ENCODE measurements around the gene NLK. TPM values are rescaled to one million over a fixed set of nuclear protein-coding genes. Genes with fewer than 3 reads are reported as not detected.

Gene NLK
- total RNA-seq, 6 donors from 2014 or later = 16.1 to 34.5 (median 19.9) TPM

DNA sequence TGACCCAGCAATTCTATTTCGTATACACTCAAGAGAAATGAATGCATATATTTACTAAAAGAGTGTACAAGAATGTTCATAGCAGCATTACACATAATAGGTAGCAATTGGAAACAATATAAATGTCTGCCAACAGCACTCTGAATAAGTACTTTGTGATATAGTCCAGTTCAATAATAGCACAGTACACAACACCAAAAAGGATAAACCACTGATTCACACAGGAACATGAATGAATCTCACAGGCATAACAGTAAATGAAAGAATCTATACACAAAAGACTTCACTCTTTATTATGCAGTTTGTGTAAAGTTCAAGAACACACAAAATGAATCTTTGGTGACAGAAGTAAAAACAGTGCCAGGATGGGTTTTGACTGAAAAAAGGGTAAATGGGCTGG, 86.3 kb downstream of the NLK start:
- WGBS, 2 donors = 92 to 94% methylated on average over 1 of the region's 1 CpG
- no peak overlapping the region for H3K27ac ChIP-seq
- TF ChIP-seq POLR2AphosphoS5 (IDR thresholded peaks at IDR 0.05) = no peak
- TF ChIP-seq POLR2A (IDR thresholded peaks at IDR 0.05) = no peak
- TF ChIP-seq, protein P1, sequence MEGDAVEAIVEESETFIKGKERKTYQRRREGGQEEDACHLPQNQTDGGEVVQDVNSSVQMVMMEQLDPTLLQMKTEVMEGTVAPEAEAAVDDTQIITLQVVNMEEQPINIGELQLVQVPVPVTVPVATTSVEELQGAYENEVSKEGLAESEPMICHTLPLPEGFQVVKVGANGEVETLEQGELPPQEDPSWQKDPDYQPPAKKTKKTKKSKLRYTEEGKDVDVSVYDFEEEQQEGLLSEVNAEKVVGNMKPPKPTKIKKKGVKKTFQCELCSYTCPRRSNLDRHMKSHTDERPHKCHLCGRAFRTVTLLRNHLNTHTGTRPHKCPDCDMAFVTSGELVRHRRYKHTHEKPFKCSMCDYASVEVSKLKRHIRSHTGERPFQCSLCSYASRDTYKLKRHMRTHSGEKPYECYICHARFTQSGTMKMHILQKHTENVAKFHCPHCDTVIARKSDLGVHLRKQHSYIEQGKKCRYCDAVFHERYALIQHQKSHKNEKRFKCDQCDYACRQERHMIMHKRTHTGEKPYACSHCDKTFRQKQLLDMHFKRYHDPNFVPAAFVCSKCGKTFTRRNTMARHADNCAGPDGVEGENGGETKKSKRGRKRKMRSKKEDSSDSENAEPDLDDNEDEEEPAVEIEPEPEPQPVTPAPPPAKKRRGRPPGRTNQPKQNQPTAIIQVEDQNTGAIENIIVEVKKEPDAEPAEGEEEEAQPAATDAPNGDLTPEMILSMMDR (IDR thresholded peaks at IDR 0.05) = no peak
- no peak for TF ChIP-seq EP300 (IDR thresholded peaks at IDR 0.05)
- no peak for DNase-seq
- no peak overlapping the region for H3K4me3 ChIP-seq
- H3K27me3 ChIP-seq = no peaks in the 10 kb centered on the region
- peaks cover 0 to 19% (median 1%) of the 10 kb centered on the region in 4 donors for H3K36me3 ChIP-seq
- H3K9me3 ChIP-seq = no peaks in the 10 kb centered on the region
- ATAC-seq (ENCODE audit: low FRiP score in 2 of 2) = no peak
- H3K4me1 ChIP-seq = no peaks in the 10 kb centered on the region

DNA sequence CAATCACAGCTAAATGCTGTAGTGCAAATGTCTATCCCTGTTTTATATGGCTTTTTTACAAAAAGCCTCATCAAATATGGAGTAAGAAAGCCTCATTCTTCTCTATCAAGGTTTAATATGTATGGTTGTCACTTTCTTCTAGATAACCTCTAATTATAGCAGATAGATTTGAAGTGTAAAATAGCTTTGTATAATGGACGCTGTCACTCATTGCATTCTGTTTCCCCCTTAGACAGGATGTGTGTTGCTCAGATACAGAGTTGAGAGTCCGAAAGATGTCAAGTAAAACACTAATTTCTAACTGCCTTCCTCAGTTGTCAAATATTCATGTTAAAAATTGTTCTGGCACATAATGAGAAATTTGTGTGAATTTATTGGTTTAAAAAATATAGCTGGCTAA, 88.0 kb downstream of the NLK start:
- Histone ChIP-seq H3K27ac (no peak overlapping the region), H3K36me3 (peaks cover 0 to 16% (median 0%) of the 10 kb centered on the region in 4 donors), H3K9me3 (no peaks in the 10 kb centered on the region), H3K4me3 (no peak overlapping the region), H3K4me1 (no peaks in the 10 kb centered on the region), H3K27me3 (no peaks in the 10 kb centered on the region)
- WGBS, 2 donors = 86 to 94% methylated on average over 2 of the region's 2 CpGs
- ATAC-seq (ENCODE audit: low FRiP score in 2 of 2) (no peak), DNase-seq (no peak)
- TF ChIP-seq POLR2AphosphoS5 (IDR thresholded peaks at IDR 0.05) = no peak
- no peak for TF ChIP-seq EP300 (IDR thresholded peaks at IDR 0.05)
- TF ChIP-seq POLR2A (IDR thresholded peaks at IDR 0.05) = no peak
- TF ChIP-seq, protein P1 (IDR thresholded peaks at IDR 0.05) = no peak

DNA sequence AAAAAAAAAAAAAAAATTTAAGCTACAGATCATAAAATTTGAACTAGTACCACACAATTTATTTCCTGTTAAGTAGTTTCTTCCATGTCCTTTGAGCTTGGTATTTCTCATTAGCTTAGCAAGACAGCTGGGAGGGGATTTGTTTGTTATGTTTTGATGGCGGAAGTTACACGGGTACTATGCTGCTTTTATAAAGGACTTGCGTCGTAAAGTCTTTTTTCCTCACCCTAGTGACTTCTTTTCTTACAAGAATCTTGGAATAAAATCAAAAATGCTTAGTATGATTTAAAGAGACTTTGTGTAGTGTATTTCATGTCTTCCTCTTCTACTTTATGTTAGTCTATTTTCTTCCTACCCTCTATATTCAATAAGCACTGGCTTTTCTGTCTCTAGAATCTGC, 89.1 kb downstream of the NLK start:
- no peak overlapping the region for H3K27ac ChIP-seq
- H3K4me1 ChIP-seq = no peaks in the 10 kb centered on the region
- TF ChIP-seq POLR2AphosphoS5 (IDR thresholded peaks at IDR 0.05) (no peak), POLR2A (IDR thresholded peaks at IDR 0.05) (no peak), EP300 (IDR thresholded peaks at IDR 0.05) (no peak)
- TF ChIP-seq, protein P1 (IDR thresholded peaks at IDR 0.05) = no peak
- no peak for ATAC-seq (ENCODE audit: low FRiP score in 2 of 2)
- no peaks in the 10 kb centered on the region for H3K27me3 ChIP-seq
- peaks cover 0 to 16% (median 0%) of the 10 kb centered on the region in 4 donors for H3K36me3 ChIP-seq
- DNase-seq = no peak
- H3K4me3 ChIP-seq = no peak overlapping the region
- no peaks in the 10 kb centered on the region for H3K9me3 ChIP-seq
- WGBS, 2 donors = 68 to 89% methylated on average over 4 of the region's 4 CpGs

DNA sequence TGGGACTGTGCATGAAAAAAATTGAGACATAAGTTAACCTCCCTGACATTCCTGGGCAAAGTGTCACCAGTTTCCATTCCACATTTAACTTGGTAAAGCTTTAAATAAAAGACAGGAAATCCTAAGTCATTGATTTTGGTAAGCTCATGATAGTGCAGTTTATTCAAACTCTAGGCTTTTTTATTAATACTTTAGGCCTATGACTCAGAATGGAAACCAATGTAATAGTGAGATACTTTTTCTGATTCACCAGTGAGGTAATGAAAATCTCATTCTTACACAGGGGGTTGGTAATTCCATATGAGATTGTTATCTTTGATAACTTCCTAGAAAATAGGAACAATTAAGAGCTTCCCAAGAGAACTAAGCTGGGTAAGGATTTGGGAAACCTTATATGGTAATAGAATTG, 91.1 kb downstream of the NLK start:
- H3K36me3 ChIP-seq = peaks cover 0 to 16% (median 0%) of the 10 kb centered on the region in 4 donors
- no peak overlapping the region for H3K4me3 ChIP-seq
- TF ChIP-seq POLR2A (IDR thresholded peaks at IDR 0.05) = no peak
- TF ChIP-seq, protein P1 (IDR thresholded peaks at IDR 0.05) = no peak
- TF ChIP-seq EP300 (IDR thresholded peaks at IDR 0.05) = no peak
- TF ChIP-seq POLR2AphosphoS5 (IDR thresholded peaks at IDR 0.05) = no peak
- no peaks in the 10 kb centered on the region for H3K9me3 ChIP-seq
- H3K4me1 ChIP-seq = no peaks in the 10 kb centered on the region
- ATAC-seq (ENCODE audit: low FRiP score in 2 of 2) (no peak), DNase-seq (no peak)
- no peaks in the 10 kb centered on the region for H3K27me3 ChIP-seq
- H3K27ac ChIP-seq = no peak overlapping the region

DNA sequence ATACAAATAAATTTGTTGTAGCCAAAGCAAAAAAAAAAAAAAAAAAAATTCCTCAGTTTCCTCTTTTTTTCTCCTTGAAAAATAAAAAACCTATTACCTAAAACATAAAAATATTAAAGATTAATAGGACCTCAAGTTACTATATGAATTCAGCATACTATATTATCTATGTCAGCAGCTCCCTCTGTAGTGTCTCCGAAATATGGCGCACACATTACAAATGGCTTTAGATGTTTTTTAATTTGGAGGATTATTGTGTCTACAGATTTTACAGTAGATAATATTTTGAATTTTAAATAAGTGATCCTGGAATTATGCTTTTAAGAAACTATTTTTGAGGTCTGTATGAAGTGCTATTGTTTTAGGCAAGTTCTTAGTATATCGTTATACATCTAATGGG, 94.4 kb downstream of the NLK start:
- no peak for DNase-seq
- Histone ChIP-seq H3K4me1 (no peaks in the 10 kb centered on the region), H3K27me3 (no peaks in the 10 kb centered on the region), H3K36me3 (peaks cover 0 to 16% (median 0%) of the 10 kb centered on the region in 4 donors), H3K27ac (no peak overlapping the region), H3K4me3 (no peak overlapping the region), H3K9me3 (no peaks in the 10 kb centered on the region)
- WGBS, 2 donors = 98% methylated on average over 3 of the region's 3 CpGs
- TF ChIP-seq, protein P1 (IDR thresholded peaks at IDR 0.05) = no peak
- TF ChIP-seq POLR2AphosphoS5 (IDR thresholded peaks at IDR 0.05) (no peak), POLR2A (IDR thresholded peaks at IDR 0.05) (no peak), EP300 (IDR thresholded peaks at IDR 0.05) (no peak)
- no peak for ATAC-seq (ENCODE audit: low FRiP score in 2 of 2)

All from upper lobe of left lung (tissue), 6 donors.